A673 (cell line): ENCODE results near the gene TGDS.

Source experiments
- EZH2 ChIP-seq: fragments of 200-600 bp; sonication (generic); IDR thresholded peaks from 2 replicates; pipeline ENCODE4 v1.6.1; 2017; ENCODE audit warnings: borderline replicate concordance, low read depth, mild to moderate bottlenecking, mixed read lengths, antibody characterized with exemption, low read length; ENCODE audit not compliant: poor library complexity, severe bottlenecking
- TF ChIP-seq, protein P1 (sequence below): fragments of 300-800, 200-600 bp; sonication (generic); conservative IDR thresholded peaks from 2 replicates; pipeline ENCODE4 v1.5.1; 2017; ENCODE audit warnings: low read depth, mild to moderate bottlenecking, antibody characterized with exemption, low read length, moderate library complexity, mixed read lengths

DNA sequence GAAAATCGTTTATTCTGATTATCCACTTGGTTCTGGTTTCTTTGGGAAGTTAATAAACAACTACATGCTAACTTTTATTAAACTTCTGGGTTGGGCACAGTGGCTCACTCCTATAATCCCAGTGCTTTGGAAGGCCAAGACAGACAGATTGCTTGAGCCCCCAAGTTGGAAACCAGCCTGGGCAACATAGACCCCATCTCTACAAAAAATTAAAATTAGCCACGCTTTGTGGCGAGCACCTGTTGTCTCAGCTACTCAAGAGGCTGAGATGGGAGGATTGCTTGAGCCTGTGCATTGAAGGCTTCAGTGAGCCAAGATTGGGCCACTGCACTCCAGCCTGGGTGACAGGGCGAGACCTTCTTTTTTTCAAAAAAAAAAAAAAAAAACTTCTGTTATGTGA lies 27.4 kb upstream of the TGDS start:
- TF ChIP-seq, protein P1, sequence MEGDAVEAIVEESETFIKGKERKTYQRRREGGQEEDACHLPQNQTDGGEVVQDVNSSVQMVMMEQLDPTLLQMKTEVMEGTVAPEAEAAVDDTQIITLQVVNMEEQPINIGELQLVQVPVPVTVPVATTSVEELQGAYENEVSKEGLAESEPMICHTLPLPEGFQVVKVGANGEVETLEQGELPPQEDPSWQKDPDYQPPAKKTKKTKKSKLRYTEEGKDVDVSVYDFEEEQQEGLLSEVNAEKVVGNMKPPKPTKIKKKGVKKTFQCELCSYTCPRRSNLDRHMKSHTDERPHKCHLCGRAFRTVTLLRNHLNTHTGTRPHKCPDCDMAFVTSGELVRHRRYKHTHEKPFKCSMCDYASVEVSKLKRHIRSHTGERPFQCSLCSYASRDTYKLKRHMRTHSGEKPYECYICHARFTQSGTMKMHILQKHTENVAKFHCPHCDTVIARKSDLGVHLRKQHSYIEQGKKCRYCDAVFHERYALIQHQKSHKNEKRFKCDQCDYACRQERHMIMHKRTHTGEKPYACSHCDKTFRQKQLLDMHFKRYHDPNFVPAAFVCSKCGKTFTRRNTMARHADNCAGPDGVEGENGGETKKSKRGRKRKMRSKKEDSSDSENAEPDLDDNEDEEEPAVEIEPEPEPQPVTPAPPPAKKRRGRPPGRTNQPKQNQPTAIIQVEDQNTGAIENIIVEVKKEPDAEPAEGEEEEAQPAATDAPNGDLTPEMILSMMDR: no peak
- TF ChIP-seq EZH2: no peak
